OCI-LY3 (cell line): ENCODE measurements around the gene CHAF1A.

Experiments used
- H2AFZ ChIP-seq: fragments of 200-600, 300-600 bp; shearing (Covaris generic); 2 replicates; pipeline ENCODE4 v1.6.0; 2014; ENCODE audit warnings: antibody characterized with exemption, low read depth, low read length
- H3K27ac ChIP-seq: fragments of 200-600, 300-600 bp; sonication (generic); 2 replicates; pipeline ENCODE4 v1.5.1; 2014; ENCODE audit warnings: mild to moderate bottlenecking, low read length, moderate library complexity, mixed read lengths
- H3K27me3 ChIP-seq: fragments of 200-600, 300-600 bp; sonication (generic); 2 replicates; pipeline ENCODE4 v1.6.1; 2014; ENCODE audit warnings: low read depth, low read length, mixed read lengths
- H3K36me3 ChIP-seq: fragments of 200-600, 300-600 bp; sonication (generic); replicated peaks from 2 replicates; pipeline ENCODE3; 2014; ENCODE audit warnings: low read depth, low read length, mixed read lengths
- H3K4me1 ChIP-seq: fragments of 300-600, 200-600 bp; sonication (generic); 2 replicates; pipeline ENCODE4 v1.6.1; 2014; ENCODE audit warnings: low read length, mixed read lengths
- H3K4me2 ChIP-seq: fragments of 200-600, 300-600 bp; sonication (generic); 2 replicates; pipeline ENCODE4 v1.6.1; 2014; ENCODE audit warnings: low read length, mixed read lengths
- H3K4me3 ChIP-seq: fragments of 300-600, 200-600 bp; sonication (generic); 2 replicates; pipeline ENCODE4 v1.5.1; 2014; ENCODE audit warnings: antibody characterized with exemption, mild to moderate bottlenecking, low read length, moderate library complexity
- H3K79me2 ChIP-seq: fragments of 300-600, 200-600 bp; shearing (Covaris generic); 2 replicates; pipeline ENCODE4 v1.6.1; 2014; ENCODE audit warnings: mild to moderate bottlenecking, low read length, mixed read lengths
- H3K9ac ChIP-seq: fragments of 300-600, 200-600 bp; shearing (Covaris generic); 2 replicates; pipeline ENCODE4 v1.6.0; 2014; ENCODE audit warnings: mild to moderate bottlenecking, low read length, moderate library complexity
- H3K9me3 ChIP-seq: fragments of 200-600, 300-600 bp; shearing (Covaris generic); 2 replicates; pipeline ENCODE4 v1.6.1; 2014; ENCODE audit warnings: low read length, mixed read lengths; ENCODE audit not compliant: insufficient read depth
- H4K20me1 ChIP-seq: fragments of 200-600, 300-600 bp; sonication (generic); 2 replicates; pipeline ENCODE4 v1.6.1; 2016; ENCODE audit warnings: low read length, mixed read lengths; ENCODE audit not compliant: insufficient read depth
- CTCF ChIP-seq: fragments of 200-600, 300-600 bp; sonication (generic); IDR thresholded peaks from 2 replicates; pipeline ENCODE4 v1.5.1; 2014; ENCODE audit warnings: antibody characterized with exemption, low read length, low read depth
- EZH2phosphoT487 ChIP-seq: fragments of 200-600 bp; shearing (Covaris generic); IDR thresholded peaks from 2 replicates; pipeline ENCODE4 v1.6.1; 2018; ENCODE audit warnings: antibody characterized with exemption, mixed run types, low read depth

Gene CHAF1A

DNA sequence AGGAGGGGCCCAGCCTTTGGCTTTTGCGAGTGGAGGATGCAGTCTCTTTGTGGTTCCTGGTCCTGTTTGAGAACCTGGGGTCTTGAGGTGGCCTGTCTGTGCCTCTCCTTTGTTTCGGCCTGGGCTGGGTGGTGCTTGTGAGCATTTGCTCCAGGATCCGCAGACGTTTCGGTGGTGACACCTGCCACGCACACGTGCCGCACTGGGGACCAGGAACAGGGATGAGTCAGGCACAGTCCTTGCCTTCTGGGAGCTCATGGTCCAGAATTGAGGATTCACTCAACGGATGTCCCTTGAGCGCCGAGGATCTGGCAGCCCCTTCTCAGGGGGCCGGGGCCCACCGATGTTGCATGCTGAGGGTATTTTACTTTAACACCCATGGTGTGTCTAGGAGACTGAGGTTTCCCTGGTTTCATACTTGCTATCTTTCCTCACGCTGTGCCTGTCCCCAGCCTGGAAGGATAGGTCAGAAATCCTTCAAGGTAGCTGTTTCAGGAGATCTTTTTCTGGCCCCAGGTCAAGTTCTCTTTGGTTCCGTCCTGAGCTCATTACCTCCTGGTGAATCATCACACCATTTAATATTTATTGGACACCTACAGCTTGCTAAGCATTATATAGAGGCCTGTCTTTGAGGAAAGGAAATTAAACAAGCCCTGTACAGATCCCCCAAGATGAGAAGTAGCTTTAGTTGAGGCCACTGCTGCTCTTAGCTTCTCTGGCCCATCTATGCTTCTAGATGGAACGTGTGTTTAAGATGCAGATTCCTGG is 74.8 kb downstream of the CHAF1A start:
- Histone ChIP-seq H3K4me2 (no peak overlapping the region), H2AFZ (no peak overlapping the region), H3K79me2 (peaks cover 33% of the 10 kb centered on the region), H3K9me3 (no peaks in the 10 kb centered on the region), H3K36me3 (peaks cover 21% of the 10 kb centered on the region), H3K9ac (no peak overlapping the region), H3K27ac (no peak overlapping the region), H3K4me1 (peaks cover 14% of the 10 kb centered on the region; the same call in 1 of the 2 replicates), H3K4me3 (no peak overlapping the region), H3K27me3 (no peaks in the 10 kb centered on the region), H4K20me1 (no peaks in the 10 kb centered on the region)
- TF ChIP-seq CTCF (no peak), EZH2phosphoT487 (no peak)

DNA sequence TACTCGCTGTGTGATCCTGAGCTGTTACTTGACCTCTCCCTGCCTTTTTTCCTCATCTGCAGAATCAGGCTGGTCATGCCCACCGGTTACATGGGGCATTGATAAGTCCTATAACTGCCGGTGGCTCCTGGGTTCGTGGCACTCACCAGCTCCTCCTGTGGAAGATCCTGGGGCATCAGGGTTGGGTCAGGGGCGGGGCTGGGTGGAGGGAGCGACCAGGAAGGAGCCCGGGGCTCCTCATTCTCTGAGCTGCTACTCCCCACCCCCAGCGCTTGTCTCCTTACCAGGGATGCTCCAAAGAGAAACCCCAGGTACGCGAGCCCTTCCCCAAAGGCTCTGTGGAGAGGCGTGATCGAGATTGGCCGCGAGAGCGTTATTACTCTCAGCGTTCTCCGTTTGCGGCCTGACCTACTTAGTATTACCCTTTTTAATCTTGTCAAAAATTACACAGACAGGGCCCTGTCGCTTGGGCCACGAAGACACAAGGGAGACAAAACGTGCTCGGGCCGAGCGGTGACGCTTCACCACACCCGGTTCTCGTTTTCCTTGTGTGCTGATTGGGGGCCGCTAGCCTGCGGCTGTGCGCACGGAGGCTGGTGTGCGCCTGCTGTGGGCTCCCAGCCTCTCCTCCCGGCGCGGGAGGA is 80.4 kb downstream of the CHAF1A start:
- Histone ChIP-seq H3K4me2 (no peak overlapping the region), H3K27me3 (no peaks in the 10 kb centered on the region), H4K20me1 (no peaks in the 10 kb centered on the region), H3K36me3 (peaks cover 17% of the 10 kb centered on the region), H3K4me1 (no peaks in the 10 kb centered on the region), H3K9me3 (no peaks in the 10 kb centered on the region), H3K27ac (no peak overlapping the region), H3K79me2 (no peaks in the 10 kb centered on the region), H3K4me3 (no peak overlapping the region), H2AFZ (no peak overlapping the region), H3K9ac (no peak overlapping the region)
- no peak for TF ChIP-seq EZH2phosphoT487
- no peak for TF ChIP-seq CTCF

DNA sequence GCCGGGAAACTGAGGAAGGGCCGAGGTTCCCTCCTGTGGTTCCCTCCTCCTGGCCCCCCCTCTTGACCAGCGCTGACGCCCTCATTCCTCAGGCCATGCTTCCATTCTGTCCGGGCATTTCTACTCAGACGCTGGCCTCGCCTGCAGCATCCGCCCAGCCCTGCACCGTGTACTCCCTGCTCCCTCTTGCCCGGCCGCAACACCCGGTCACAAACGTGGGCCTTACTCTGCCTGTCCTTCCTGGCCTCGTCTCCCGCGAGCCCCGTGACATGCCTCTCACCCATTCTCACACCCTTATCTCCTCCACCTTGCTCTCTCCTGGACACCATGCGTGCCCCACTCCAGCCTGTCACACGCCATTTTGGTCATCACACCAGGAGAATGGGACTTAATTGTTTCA is 80.9 kb downstream of the CHAF1A start:
- Histone ChIP-seq H2AFZ (no peak overlapping the region), H3K9me3 (no peaks in the 10 kb centered on the region), H3K9ac (no peak overlapping the region), H3K79me2 (no peaks in the 10 kb centered on the region), H4K20me1 (no peaks in the 10 kb centered on the region), H3K36me3 (peaks cover 16% of the 10 kb centered on the region), H3K27me3 (no peaks in the 10 kb centered on the region), H3K4me1 (no peaks in the 10 kb centered on the region), H3K4me2 (no peak overlapping the region), H3K27ac (no peak overlapping the region), H3K4me3 (no peak overlapping the region)
- TF ChIP-seq CTCF (no peak), EZH2phosphoT487 (no peak)

- no peaks in the 10 kb centered on the region for H3K4me1 ChIP-seq
- peaks cover 30% of the 10 kb centered on the region for H3K36me3 ChIP-seq
- no peak overlapping the region for H3K4me3 ChIP-seq
- no peak overlapping the region for H3K9ac ChIP-seq
- H3K9me3 ChIP-seq: no peaks in the 10 kb centered on the region
- H3K27me3 ChIP-seq: no peaks in the 10 kb centered on the region
- no peak overlapping the region for H3K27ac ChIP-seq
- H3K79me2 ChIP-seq: no peaks in the 10 kb centered on the region
- TF ChIP-seq CTCF (no peak), EZH2phosphoT487 (no peak)
- no peak overlapping the region for H2AFZ ChIP-seq
- no peak overlapping the region for H3K4me2 ChIP-seq
- no peaks in the 10 kb centered on the region for H4K20me1 ChIP-seq
Measured at GRCh38 chr19:4487572-4487971, 85.1 kb downstream of the CHAF1A start.
